ENCODE data around the gene RYR3. TPM values are rescaled to one million over a fixed set of nuclear protein-coding genes. Genes with fewer than 3 reads are reported as not detected.

RYR3 gene
- total RNA-seq, 1 donor from 2014 or later, result 0.07 TPM

GRCh38 chr15:33671456-33671855, 360.7 kb downstream of the RYR3 start:
- DNase-seq (ENCODE audit: low spot score), result no peak
- Mint-ChIP-seq H3K27ac (ENCODE audit: unreplicated experiment) (no peak overlapping the region), H3K4me1 (ENCODE audit: low read depth) (no peaks in the 10 kb centered on the region), H3K9me3 (ENCODE audit: low read depth) (no peaks in the 10 kb centered on the region), H3K4me3 (ENCODE audit: unreplicated experiment) (no peak overlapping the region), H3K36me3 (ENCODE audit: low read depth) (no peaks in the 10 kb centered on the region), H3K27me3 (ENCODE audit: low read depth) (peaks cover 49% of the 10 kb centered on the region)
- no peak for TF ChIP-seq CTCF (IDR thresholded peaks at IDR 0.05)

- DNase-seq (ENCODE audit: low spot score), result no peak
- no peaks in the 10 kb centered on the region for H3K9me3 Mint-ChIP-seq (ENCODE audit: low read depth)
- H3K27me3 Mint-ChIP-seq (ENCODE audit: low read depth), result peaks cover 58% of the 10 kb centered on the region
- no peaks in the 10 kb centered on the region for H3K36me3 Mint-ChIP-seq (ENCODE audit: low read depth)
- H3K4me1 Mint-ChIP-seq (ENCODE audit: low read depth), result no peaks in the 10 kb centered on the region
- no peak overlapping the region for H3K27ac Mint-ChIP-seq (ENCODE audit: unreplicated experiment)
- no peak overlapping the region for H3K4me3 Mint-ChIP-seq (ENCODE audit: unreplicated experiment)
- TF ChIP-seq CTCF (IDR thresholded peaks at IDR 0.05), result peak; percentile 75
Observed at GRCh38 chr15:33675246-33675645, 364.5 kb downstream of the RYR3 start.

- TF ChIP-seq CTCF (IDR thresholded peaks at IDR 0.05), result no peak
- Mint-ChIP-seq H3K36me3 (ENCODE audit: low read depth) (no peaks in the 10 kb centered on the region), H3K27ac (ENCODE audit: unreplicated experiment) (no peak overlapping the region), H3K4me3 (ENCODE audit: unreplicated experiment) (no peak overlapping the region), H3K27me3 (ENCODE audit: low read depth) (peaks cover 49% of the 10 kb centered on the region), H3K9me3 (ENCODE audit: low read depth) (no peaks in the 10 kb centered on the region), H3K4me1 (ENCODE audit: low read depth) (no peaks in the 10 kb centered on the region)
- no peak for DNase-seq (ENCODE audit: low spot score)
Observed at GRCh38 chr15:33677238-33677830, 366.6 kb downstream of the RYR3 start.

GRCh38 chr15:33678176-33678575, 367.4 kb downstream of the RYR3 start:
- Mint-ChIP-seq H3K27ac (ENCODE audit: unreplicated experiment) (no peak overlapping the region), H3K9me3 (ENCODE audit: low read depth) (no peaks in the 10 kb centered on the region), H3K27me3 (ENCODE audit: low read depth) (peaks cover 48% of the 10 kb centered on the region), H3K4me1 (ENCODE audit: low read depth) (no peaks in the 10 kb centered on the region), H3K36me3 (ENCODE audit: low read depth) (no peaks in the 10 kb centered on the region), H3K4me3 (ENCODE audit: unreplicated experiment) (no peak overlapping the region)
- DNase-seq (ENCODE audit: low spot score), result no peak
- TF ChIP-seq CTCF (IDR thresholded peaks at IDR 0.05), result no peak

- TF ChIP-seq CTCF (IDR thresholded peaks at IDR 0.05), result no peak
- no peak overlapping the region for H3K4me3 Mint-ChIP-seq (ENCODE audit: unreplicated experiment)
- H3K36me3 Mint-ChIP-seq (ENCODE audit: low read depth), result no peaks in the 10 kb centered on the region
- H3K27ac Mint-ChIP-seq (ENCODE audit: unreplicated experiment), result no peak overlapping the region
- no peak for DNase-seq (ENCODE audit: low spot score)
- H3K27me3 Mint-ChIP-seq (ENCODE audit: low read depth), result peaks cover 45% of the 10 kb centered on the region
- H3K9me3 Mint-ChIP-seq (ENCODE audit: low read depth), result no peaks in the 10 kb centered on the region
- no peaks in the 10 kb centered on the region for H3K4me1 Mint-ChIP-seq (ENCODE audit: low read depth)
Observed at GRCh38 chr15:33678602-33679001, 367.8 kb downstream of the RYR3 start.

Measured in chondrocyte (in vitro differentiated cells).